ENCODE data around the gene TMUB1. TPM values are rescaled to one million over a fixed set of nuclear protein-coding genes. Genes with fewer than 3 reads are reported as not detected.

TMUB1 gene
- total RNA-seq, 1 donor, result 18.1 TPM

GRCh38 chr7:151068069-151068773 is 15.1 kb downstream of the TMUB1 start:
- Histone ChIP-seq H3K27ac (ENCODE audit: low read depth, low read length) (no peak overlapping the region), H3K4me1 (ENCODE audit: insufficient read depth, low read length) (no peaks in the 10 kb centered on the region), H3K27me3 (ENCODE audit: insufficient read depth, low read length) (no peaks in the 10 kb centered on the region), H4K20me1 (ENCODE audit: insufficient read depth, low read length) (peaks cover 10% of the 10 kb centered on the region), H3K4me3 (ENCODE audit: insufficient read depth, low read length) (no peak overlapping the region), H2AFZ (ENCODE audit: low read length) (no peak overlapping the region), H3K79me2 (ENCODE audit: insufficient read depth, low read length) (peaks cover 13% of the 10 kb centered on the region), H3K9me3 (ENCODE audit: low read depth, low read length) (no peaks in the 10 kb centered on the region), H3K36me3 (ENCODE audit: insufficient read depth, low read length) (peaks cover 66% of the 10 kb centered on the region), H3K4me2 (ENCODE audit: insufficient read depth, low read length) (no peak overlapping the region)
- no peak for TF ChIP-seq CTCF (IDR thresholded peaks at IDR 0.05; ENCODE audit: extremely low read depth, low read depth, low read length)
- DNase-seq (ENCODE audit: insufficient read length, low spot score, missing footprints), result no peak

GRCh38 chr7:151066273-151066974 is 16.9 kb downstream of the TMUB1 start:
- H3K4me3 ChIP-seq (ENCODE audit: insufficient read depth, low read length), result no peak overlapping the region
- no peak overlapping the region for H3K4me2 ChIP-seq (ENCODE audit: insufficient read depth, low read length)
- H3K36me3 ChIP-seq (ENCODE audit: insufficient read depth, low read length), result peaks cover 54% of the 10 kb centered on the region
- no peaks in the 10 kb centered on the region for H3K27me3 ChIP-seq (ENCODE audit: insufficient read depth, low read length)
- no peak for DNase-seq (ENCODE audit: insufficient read length, low spot score, missing footprints)
- H3K79me2 ChIP-seq (ENCODE audit: insufficient read depth, low read length), result peaks cover 28% of the 10 kb centered on the region
- H3K4me1 ChIP-seq (ENCODE audit: insufficient read depth, low read length), result peaks cover 14% of the 10 kb centered on the region
- H3K27ac ChIP-seq (ENCODE audit: low read depth, low read length), result no peak overlapping the region
- H2AFZ ChIP-seq (ENCODE audit: low read length), result no peak overlapping the region
- TF ChIP-seq CTCF (IDR thresholded peaks at IDR 0.05; ENCODE audit: extremely low read depth, low read depth, low read length), result no peak
- H4K20me1 ChIP-seq (ENCODE audit: insufficient read depth, low read length), result peaks cover 14% of the 10 kb centered on the region
- no peaks in the 10 kb centered on the region for H3K9me3 ChIP-seq (ENCODE audit: low read depth, low read length)

GRCh38 chr7:151065516-151065915 is 17.8 kb downstream of the TMUB1 start:
- no peak for DNase-seq (ENCODE audit: insufficient read length, low spot score, missing footprints)
- no peaks in the 10 kb centered on the region for H3K9me3 ChIP-seq (ENCODE audit: low read depth, low read length)
- H3K27me3 ChIP-seq (ENCODE audit: insufficient read depth, low read length), result no peaks in the 10 kb centered on the region
- H3K4me1 ChIP-seq (ENCODE audit: insufficient read depth, low read length), result peaks cover 23% of the 10 kb centered on the region
- no peak overlapping the region for H2AFZ ChIP-seq (ENCODE audit: low read length)
- no peak overlapping the region for H3K4me2 ChIP-seq (ENCODE audit: insufficient read depth, low read length)
- no peak for TF ChIP-seq CTCF (IDR thresholded peaks at IDR 0.05; ENCODE audit: extremely low read depth, low read depth, low read length)
- H3K79me2 ChIP-seq (ENCODE audit: insufficient read depth, low read length), result peaks cover 37% of the 10 kb centered on the region
- H3K4me3 ChIP-seq (ENCODE audit: insufficient read depth, low read length), result no peak overlapping the region
- H3K27ac ChIP-seq (ENCODE audit: low read depth, low read length), result no peak overlapping the region
- peaks cover 21% of the 10 kb centered on the region for H4K20me1 ChIP-seq (ENCODE audit: insufficient read depth, low read length)
- peaks cover 51% of the 10 kb centered on the region for H3K36me3 ChIP-seq (ENCODE audit: insufficient read depth, low read length)

GRCh38 chr7:151064993-151065392 is 18.3 kb downstream of the TMUB1 start:
- peaks cover 48% of the 10 kb centered on the region for H3K36me3 ChIP-seq (ENCODE audit: insufficient read depth, low read length)
- H3K4me2 ChIP-seq (ENCODE audit: insufficient read depth, low read length), result no peak overlapping the region
- no peaks in the 10 kb centered on the region for H3K27me3 ChIP-seq (ENCODE audit: insufficient read depth, low read length)
- H4K20me1 ChIP-seq (ENCODE audit: insufficient read depth, low read length), result peaks cover 26% of the 10 kb centered on the region
- no peak overlapping the region for H3K27ac ChIP-seq (ENCODE audit: low read depth, low read length)
- no peak for DNase-seq (ENCODE audit: insufficient read length, low spot score, missing footprints)
- H3K4me3 ChIP-seq (ENCODE audit: insufficient read depth, low read length), result no peak overlapping the region
- peaks cover 42% of the 10 kb centered on the region for H3K79me2 ChIP-seq (ENCODE audit: insufficient read depth, low read length)
- no peak for TF ChIP-seq CTCF (IDR thresholded peaks at IDR 0.05; ENCODE audit: extremely low read depth, low read depth, low read length)
- peaks cover 25% of the 10 kb centered on the region for H3K4me1 ChIP-seq (ENCODE audit: insufficient read depth, low read length)
- no peaks in the 10 kb centered on the region for H3K9me3 ChIP-seq (ENCODE audit: low read depth, low read length)
- no peak overlapping the region for H2AFZ ChIP-seq (ENCODE audit: low read length)
